IMR-90 (cell line): ENCODE measurements around the gene FBH1. TPM values are rescaled to one million over a fixed set of nuclear protein-coding genes. Genes with fewer than 3 reads are reported as not detected.

ENCODE experiments used
- ATAC-seq: fragments of 200-7000 bp; cut with Tn5 transposase; 2 replicates; pipeline ENCODE4 v1.9.1; 2020; ENCODE audit warnings: low read depth, mild to moderate bottlenecking, moderate library complexity
- BruUV-seq: library from RNA; stranded (reverse); fragments of 400-500 nt; replicated peaks from 2 replicates; lab custom pipeline; 2021; lab: Mats Ljungman, UMichigan
- CTCF ChIA-PET: fragments of 300-600 bp; formaldehyde crosslinking; extraction: SDS; loops from one replicate; lab custom pipeline; 2021; ENCODE audit warnings: antibody characterized with exemption; lab: Yijun Ruan, JAX
- POLR2A ChIA-PET: fragments of 300-600 bp; sonication (Branson Sonifier 250); formaldehyde crosslinking; loops from one replicate; lab custom pipeline; 2022; ENCODE audit warnings: antibody characterized with exemption; ENCODE audit not compliant: unreplicated experiment; lab: Charles Lee
- DNase-seq: peaks from one replicate; pipeline ENCODE4 v3.0.0; 2013
- H2AFZ ChIP-seq: replicated peaks from 2 replicates; pipeline ENCODE3; 2013; ENCODE audit warnings: low read length, mild to moderate bottlenecking; ENCODE audit not compliant: poor library complexity
- H2AK5ac ChIP-seq: 2 replicates; pipeline ENCODE4 v1.6.1; 2013; ENCODE audit warnings: low read depth, low read length, inconsistent platforms
- H2AK9ac ChIP-seq: replicated peaks from 2 replicates; pipeline ENCODE3; 2013; ENCODE audit warnings: mild to moderate bottlenecking, low read depth, low read length, moderate library complexity; ENCODE audit not compliant: poor library complexity
- H2BK120ac ChIP-seq: 2 replicates; pipeline ENCODE4 v1.6.1; 2013; ENCODE audit warnings: low read depth, low read length, inconsistent platforms
- H2BK15ac ChIP-seq: 3 replicates; pipeline ENCODE4 v1.6.1; 2013; ENCODE audit warnings: low read depth, low read length, inconsistent platforms
- H2BK20ac ChIP-seq: 2 replicates; pipeline ENCODE4 v1.6.1; 2013; ENCODE audit warnings: low read depth, mild to moderate bottlenecking, inconsistent platforms, low read length, moderate library complexity
- H2BK5ac ChIP-seq: 2 replicates; pipeline ENCODE4 v1.6.1; 2013; ENCODE audit warnings: mild to moderate bottlenecking, low read depth, low read length, inconsistent platforms; ENCODE audit not compliant: poor library complexity, severe bottlenecking
- H3K14ac ChIP-seq: replicated peaks from 2 replicates; pipeline ENCODE4 v1.6.1; 2013; ENCODE audit warnings: low read depth, low read length, inconsistent platforms
- H3K18ac ChIP-seq: 2 replicates; pipeline ENCODE4 v1.6.1; 2013; ENCODE audit warnings: low read depth, low read length, control low read depth
- H3K23ac ChIP-seq: 2 replicates; pipeline ENCODE4 v1.6.1; 2013; ENCODE audit warnings: low read depth, low read length, inconsistent platforms
- H3K27ac ChIP-seq: 2 replicates; pipeline ENCODE4 v1.5.1; 2013; ENCODE audit warnings: mild to moderate bottlenecking, control low read depth, low read length; ENCODE audit not compliant: insufficient read depth
- H3K27me3 ChIP-seq: 2 replicates; pipeline ENCODE4 v1.6.1; 2013; ENCODE audit warnings: low read length; ENCODE audit not compliant: control insufficient read depth, insufficient read depth
- H3K36me3 ChIP-seq: 2 replicates; pipeline ENCODE4 v1.6.1; 2013; ENCODE audit warnings: low read length, mixed read lengths; ENCODE audit not compliant: control insufficient read depth, insufficient read depth
- H3K4ac ChIP-seq: 2 replicates; pipeline ENCODE4 v1.6.1; 2013; ENCODE audit warnings: low read depth, low read length, inconsistent platforms
- H3K4me1 ChIP-seq: 2 replicates; pipeline ENCODE4 v1.6.1; 2013; ENCODE audit warnings: low read length, mixed read lengths; ENCODE audit not compliant: control insufficient read depth, insufficient read depth
- H3K4me2 ChIP-seq: 2 replicates; pipeline ENCODE4 v1.6.1; 2013; ENCODE audit warnings: low read depth, mild to moderate bottlenecking, control low read depth, low read length, moderate library complexity
- H3K4me3 ChIP-seq: 2 replicates; pipeline ENCODE4 v1.5.1; 2013; ENCODE audit warnings: low read depth, mild to moderate bottlenecking, control low read depth, low read length, moderate library complexity; ENCODE audit not compliant: insufficient read depth
- H3K56ac ChIP-seq: 2 replicates; pipeline ENCODE4 v1.6.1; 2013; ENCODE audit warnings: low read length, inconsistent platforms; ENCODE audit not compliant: insufficient read depth; ENCODE audit errors: extremely low read depth
- H3K79me1 ChIP-seq, 2 experiments: 2 replicates each; pipeline ENCODE4 v1.6.1; 2013; ENCODE audit warnings: low read length in 2 of 2, inconsistent platforms in 1 of 2, low read depth in 1 of 2
- H3K9ac ChIP-seq: 2 replicates; pipeline ENCODE4 v1.6.1; 2013; ENCODE audit warnings: low read depth, low read length, control low read depth
- H3K9me1 ChIP-seq: 2 replicates; pipeline ENCODE4 v1.6.1; 2013; ENCODE audit warnings: low read length, inconsistent platforms; ENCODE audit not compliant: insufficient read depth
- H3K9me3 ChIP-seq: 2 replicates; pipeline ENCODE4 v1.6.1; 2013; ENCODE audit warnings: low read length; ENCODE audit not compliant: control insufficient read depth, insufficient read depth
- H4K20me1 ChIP-seq: 2 replicates; pipeline ENCODE4 v1.6.1; 2013; ENCODE audit warnings: low read length, inconsistent platforms; ENCODE audit not compliant: insufficient read depth
- H4K5ac ChIP-seq: 2 replicates; pipeline ENCODE4 v1.6.1; 2013; ENCODE audit warnings: mild to moderate bottlenecking, low read depth, low read length, control low read depth
- H4K8ac ChIP-seq, 2 experiments: 2 replicates each; pipeline ENCODE4 v1.6.1; 2013; ENCODE audit warnings: low read depth in 2 of 2, low read length in 2 of 2, control low read depth in 1 of 2, inconsistent platforms in 1 of 2
- H4K91ac ChIP-seq: 2 replicates; pipeline ENCODE4 v1.6.1; 2013; ENCODE audit warnings: low read depth, low read length, inconsistent platforms; ENCODE audit not compliant: insufficient read depth
- BHLHE40 ChIP-seq: fragments of 150-350 bp; IDR thresholded peaks from 2 replicates; pipeline ENCODE4 v1.6.1; 2016; ENCODE audit warnings: mild to moderate bottlenecking, low read depth, low read length
- CEBPB ChIP-seq: IDR thresholded peaks from 2 replicates; pipeline ENCODE4 v1.6.1; 2012; ENCODE audit warnings: low read depth, low read length, improper control_type of control experiment
- CHD1 ChIP-seq: IDR thresholded peaks from 2 replicates; pipeline ENCODE4 v1.6.1; 2012; ENCODE audit warnings: low read depth, low read length, improper control_type of control experiment
- CTCF ChIP-seq: conservative IDR thresholded peaks from 2 replicates; pipeline ENCODE4 v1.5.1; 2012; ENCODE audit warnings: mild to moderate bottlenecking, low read depth, low read length, improper control_type of control experiment
- ELK1 ChIP-seq: fragments of 150-350 bp; IDR thresholded peaks from 2 replicates; pipeline ENCODE4 v1.6.1; 2016; ENCODE audit warnings: low read depth, mild to moderate bottlenecking, low read length, moderate library complexity, borderline replicate concordance
- FOS ChIP-seq: fragments of 150-350 bp; IDR thresholded peaks from 2 replicates; pipeline ENCODE4 v1.6.1; 2016; ENCODE audit warnings: low read depth, low read length
- MAFK ChIP-seq: IDR thresholded peaks from 2 replicates; pipeline ENCODE4 v1.6.1; 2012; ENCODE audit warnings: low read depth, low read length, improper control_type of control experiment
- MAZ ChIP-seq: IDR thresholded peaks from 2 replicates; pipeline ENCODE4 v1.6.1; 2012; ENCODE audit warnings: low read depth, mild to moderate bottlenecking, low read length, improper control_type of control experiment, moderate library complexity, borderline replicate concordance
- MXI1 ChIP-seq: IDR thresholded peaks from 2 replicates; pipeline ENCODE4 v1.6.1; 2012; ENCODE audit warnings: low read depth, mild to moderate bottlenecking, low read length, moderate library complexity, borderline replicate concordance
- NFE2L2 ChIP-seq: fragments of 150-350 bp; IDR thresholded peaks from 2 replicates; pipeline ENCODE4 v1.6.1; 2016; ENCODE audit warnings: low read depth, mild to moderate bottlenecking, low read length
- POLR2A ChIP-seq: IDR thresholded peaks from 2 replicates; pipeline ENCODE4 v1.6.1; 2012; ENCODE audit warnings: mild to moderate bottlenecking, low read depth, low read length
- RAD21 ChIP-seq: IDR thresholded peaks from 2 replicates; pipeline ENCODE4 v1.6.1; 2012; ENCODE audit warnings: low read length, improper control_type of control experiment
- RCOR1 ChIP-seq: IDR thresholded peaks from 2 replicates; pipeline ENCODE4 v1.6.1; 2012; ENCODE audit warnings: mild to moderate bottlenecking, low read length, improper control_type of control experiment; ENCODE audit not compliant: insufficient replicate concordance
- RFX5 ChIP-seq: IDR thresholded peaks from 2 replicates; pipeline ENCODE4 v1.8.0; 2012; ENCODE audit warnings: low read depth, mild to moderate bottlenecking, low read length, moderate library complexity
- USF2 ChIP-seq: fragments of 150-350 bp; IDR thresholded peaks from 2 replicates; pipeline ENCODE4 v1.6.1; 2017; ENCODE audit warnings: mild to moderate bottlenecking, antibody characterized with exemption, low read length, low read depth
- WGBS, 2 experiments: methylation state at CpG; one replicate each; pipeline versions ENCODE4 v1.1.5 to v1.1.7; 2013; ENCODE audit warnings: missing lambda C conversion rate in 2 of 2; ENCODE audit not compliant: insufficient read length in 1 of 2; ENCODE audit errors: extremely low coverage in 2 of 2; 5-methylcytosine and 5-hydroxymethylcytosine counted together
- dilution Hi-C: fragments of 300-500 bp; cut with HindIII; formaldehyde crosslinking; loops from one replicate; pipeline ENCODE4 v1.14.3; 2018; ENCODE audit warnings: low sequenced_read_pairs; ENCODE audit not compliant: unreplicated experiment
- in situ Hi-C: fragments of 300-500 bp; cut with MboI; formaldehyde crosslinking; loops from 3 replicates; pipeline ENCODE4 v1.14.3; 2019; ENCODE audit warnings: low sequenced_read_pairs, inconsistent platforms, mixed read lengths
- intact Hi-C: fragments of 100-400 bp; cut with micrococcal nuclease; formaldehyde crosslinking; loops from 2 replicates; pipeline ENCODE4 v1.10.0; 2022
- polyA plus RNA-seq, 3 experiments: library from polyadenylated mRNA; depleted of rRNA; stranded (reverse); fragments of >200 nt; gene quantifications; 2 replicates each; pipeline ENCODE4 v1.2.3, GENCODE V29; 2012; ENCODE audit warnings: low replicate concordance in 1 of 3
- total RNA-seq: library from RNA; depleted of rRNA; stranded (reverse); fragments of >200 nt; gene quantifications from 2 replicates; pipeline ENCODE4 v1.2.3, GENCODE V29; 2012

FBH1 gene
- total and polyA plus RNA-seq, 2 of the 4 experiments (the other 2 are of a cell fraction) = 59.3 to 72.2 TPM

- Histone ChIP-seq H4K8ac (no peak overlapping the region; a peak in 1 of 4 replicates), H3K18ac (no peak overlapping the region), H3K9me1 (peaks cover 16% of the 10 kb centered on the region), H3K56ac (no peak overlapping the region), H3K36me3 (peaks cover 21% of the 10 kb centered on the region), H3K27me3 (no peaks in the 10 kb centered on the region), H3K4me1 (peaks cover 22% of the 10 kb centered on the region), H2AK9ac (no peak overlapping the region), H2BK15ac (0 out of 3 replicates have a peak overlapping the region, but pooled peaks have one; percentile 46), H3K9me3 (no peaks in the 10 kb centered on the region), H2BK5ac (no peak overlapping the region), H2AFZ (no peak overlapping the region), H3K9ac (no peak overlapping the region), H3K4ac (peak overlapping the region; percentile 69), H3K79me1 (peaks cover under 1 to 12% of the 10 kb centered on the region in 2 experiments), H3K23ac (no peak overlapping the region), H2BK120ac (0 out of 2 replicates have a peak overlapping the region, but pooled peaks have one; percentile 38), H3K4me3 (no peak overlapping the region), H3K14ac (no peak overlapping the region), H3K4me2 (no peak overlapping the region), H4K20me1 (no peaks in the 10 kb centered on the region; the same call in 1 of the 2 replicates), H4K5ac (no peak overlapping the region), H3K27ac (no peak overlapping the region), H4K91ac (peak overlapping the region; percentile 48; the same call in 1 of the 2 replicates), H2AK5ac (peak overlapping the region; percentile 86; the same call in 1 of the 2 replicates), H2BK20ac (peak overlapping the region; percentile 14; the same call in 1 of the 2 replicates)
- no CpG with 5 or more reads among the region's 7 CpGs for WGBS, 2 experiments
- POLR2A ChIA-PET = no interaction called here
- intact Hi-C loops = no loop called here
- DNase-seq (no peak), ATAC-seq (no peak)
- BruUV-seq = no TSS peak
- in situ Hi-C loops = no loop called here
- dilution Hi-C loops = no loop called here
- TF ChIP-seq CHD1 = no peak
- TF ChIP-seq MAZ = no peak
- TF ChIP-seq FOS = no peak
- TF ChIP-seq RAD21 = no peak
- no peak for TF ChIP-seq CEBPB
- no peak for TF ChIP-seq RCOR1
- TF ChIP-seq RFX5 = no peak
- no peak for TF ChIP-seq BHLHE40
- no peak for TF ChIP-seq USF2
- no peak for TF ChIP-seq ELK1
- no peak for TF ChIP-seq CTCF
- no peak for TF ChIP-seq NFE2L2
- no peak for TF ChIP-seq MXI1
- TF ChIP-seq POLR2A = no peak
- no peak for TF ChIP-seq MAFK
- CTCF ChIA-PET = no interaction called here
Measured at GRCh38 chr10:5941579-5941978, 51.5 kb downstream of the FBH1 start.
